Endothelial cell of umbilical vein (primary cell): ENCODE results near the gene PPAN.

Source experiments
- EZH2 ChIP-seq: IDR thresholded peaks from 2 replicates; pipeline ENCODE4 v1.6.1; 2012; ENCODE audit warnings: borderline replicate concordance, low read depth, mild to moderate bottlenecking, moderate library complexity, low read length, inconsistent platforms; ENCODE audit not compliant: severe bottlenecking
- FOS ChIP-seq: IDR thresholded peaks from 2 replicates; pipeline ENCODE4 v1.6.1; 2011; ENCODE audit warnings: mild to moderate bottlenecking, low read length, moderate library complexity, borderline replicate concordance; ENCODE audit not compliant: insufficient read depth
- GATA2 ChIP-seq: IDR thresholded peaks from 2 replicates; pipeline ENCODE4 v1.7.0; 2011; ENCODE audit warnings: low read depth, mild to moderate bottlenecking, moderate library complexity, mixed read lengths, low read length; ENCODE audit not compliant: insufficient read length, insufficient read depth
- JUN ChIP-seq: IDR thresholded peaks from 2 replicates; pipeline ENCODE4 v1.6.1; 2011; ENCODE audit warnings: borderline replicate concordance, low read depth; ENCODE audit not compliant: insufficient read length, insufficient read depth
- MAX ChIP-seq: IDR thresholded peaks from 2 replicates; pipeline ENCODE4 v1.6.1; 2011; ENCODE audit not compliant: insufficient read depth, insufficient read length
- MYC ChIP-seq: IDR thresholded peaks from one replicate; pipeline ENCODE4 v1.6.1; 2011; ENCODE audit warnings: mild to moderate bottlenecking, low read depth, low read length
- POLR2A ChIP-seq: IDR thresholded peaks from 2 replicates; pipeline ENCODE4 v1.6.1; 2012; ENCODE audit warnings: low read depth, mild to moderate bottlenecking, control low read depth, low read length
- POLR2AphosphoS5 ChIP-seq: IDR thresholded peaks from 2 replicates; pipeline ENCODE4 v1.6.1; 2012; ENCODE audit warnings: low read depth, mild to moderate bottlenecking, control low read depth, low read length, moderate library complexity; ENCODE audit not compliant: insufficient read depth
- TF ChIP-seq, protein P1 (sequence below), 2 donors: IDR thresholded peaks; 1 replicate in 1 of 2; 2 replicates in 1 of 2; pipeline ENCODE4 v1.5.1; 2011; ENCODE audit warnings: low read length in 2 of 2, mild to moderate bottlenecking in 2 of 2, moderate library complexity in 2 of 2, control low read depth in 1 of 2, inconsistent platforms in 1 of 2, low read depth in 1 of 2; ENCODE audit not compliant: insufficient read depth in 1 of 2; ENCODE audit errors: extremely low read depth in 1 of 2

DNA sequence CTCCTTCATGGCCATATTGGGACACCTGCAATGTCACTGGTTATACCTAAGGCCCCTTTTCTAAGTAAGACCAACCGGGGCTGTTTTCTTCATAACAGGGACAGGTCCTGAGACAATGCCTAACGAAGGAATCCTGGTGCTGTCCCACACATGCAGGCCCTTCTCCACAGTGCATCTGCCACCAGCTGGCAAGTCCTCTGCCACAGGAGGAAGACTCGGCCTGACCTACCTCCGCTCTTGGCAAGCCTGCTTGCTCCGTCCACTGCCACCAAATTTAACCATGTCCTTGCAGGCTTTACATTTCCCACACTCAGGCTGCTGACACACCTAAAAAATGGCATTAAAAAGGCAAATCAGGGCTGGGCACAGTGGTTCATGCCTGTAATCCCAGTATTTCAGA, 45.4 kb downstream of the PPAN start:
- TF ChIP-seq MAX (no peak), POLR2A (no peak), POLR2AphosphoS5 (no peak), EZH2 (no peak), JUN (no peak), MYC (no peak), FOS (no peak), GATA2 (no peak)
- TF ChIP-seq, protein P1, sequence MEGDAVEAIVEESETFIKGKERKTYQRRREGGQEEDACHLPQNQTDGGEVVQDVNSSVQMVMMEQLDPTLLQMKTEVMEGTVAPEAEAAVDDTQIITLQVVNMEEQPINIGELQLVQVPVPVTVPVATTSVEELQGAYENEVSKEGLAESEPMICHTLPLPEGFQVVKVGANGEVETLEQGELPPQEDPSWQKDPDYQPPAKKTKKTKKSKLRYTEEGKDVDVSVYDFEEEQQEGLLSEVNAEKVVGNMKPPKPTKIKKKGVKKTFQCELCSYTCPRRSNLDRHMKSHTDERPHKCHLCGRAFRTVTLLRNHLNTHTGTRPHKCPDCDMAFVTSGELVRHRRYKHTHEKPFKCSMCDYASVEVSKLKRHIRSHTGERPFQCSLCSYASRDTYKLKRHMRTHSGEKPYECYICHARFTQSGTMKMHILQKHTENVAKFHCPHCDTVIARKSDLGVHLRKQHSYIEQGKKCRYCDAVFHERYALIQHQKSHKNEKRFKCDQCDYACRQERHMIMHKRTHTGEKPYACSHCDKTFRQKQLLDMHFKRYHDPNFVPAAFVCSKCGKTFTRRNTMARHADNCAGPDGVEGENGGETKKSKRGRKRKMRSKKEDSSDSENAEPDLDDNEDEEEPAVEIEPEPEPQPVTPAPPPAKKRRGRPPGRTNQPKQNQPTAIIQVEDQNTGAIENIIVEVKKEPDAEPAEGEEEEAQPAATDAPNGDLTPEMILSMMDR (IDR thresholded peaks at IDR 0.05; ENCODE audit: extremely low read depth in 1 of 2, insufficient read depth in 1 of 2, low read depth in 1 of 2, low read length in 2 of 2): no peak
